Neural progenitor cell (in vitro differentiated cells): Measurements from ENCODE around the gene EHBP1. TPM values are rescaled to one million over a fixed set of nuclear protein-coding genes. Genes with fewer than 3 reads are reported as not detected.
"Not testable (repeated sequence)": the region's sequence is repeated elsewhere in the genome, so short reads cannot be mapped to it uniquely, and the experiment has no call there.

Experiments
- DNase-seq: peaks from one replicate; pipeline ENCODE4 v3.0.0-alpha.2; 2016; ENCODE audit warnings: low spot score
- H2AFZ ChIP-seq: fragments of 200-600 bp; sonication (generic); replicated peaks from 2 replicates; pipeline ENCODE4 v1.6.1; 2016; ENCODE audit warnings: antibody characterized with exemption
- H3F3A ChIP-seq: fragments of 200-600 bp; sonication (generic); 2 replicates; pipeline ENCODE4 v1.6.1; 2016; ENCODE audit warnings: antibody characterized with exemption, low read depth
- H3K27ac ChIP-seq: fragments of 200-600 bp; sonication (generic); 2 replicates; pipeline ENCODE4 v1.5.1; 2016; ENCODE audit warnings: mild to moderate bottlenecking
- H3K27me3 ChIP-seq: fragments of 200-600 bp; sonication (generic); 2 replicates; pipeline ENCODE4 v1.6.1; 2016; ENCODE audit warnings: mild to moderate bottlenecking, moderate library complexity
- H3K36me3 ChIP-seq: fragments of 200-600 bp; sonication (generic); 2 replicates; pipeline ENCODE4 v1.5.1; 2016
- H3K4me1 ChIP-seq: fragments of 200-600 bp; sonication (generic); 2 replicates; pipeline ENCODE4 v1.6.1; 2016; ENCODE audit warnings: mixed run types
- H3K4me2 ChIP-seq: fragments of 200-600 bp; sonication (generic); 2 replicates; pipeline ENCODE4 v1.6.1; 2016
- H3K4me3 ChIP-seq: fragments of 200-600 bp; sonication (generic); 2 replicates; pipeline ENCODE4 v1.5.1; 2016
- H3K79me2 ChIP-seq: fragments of 200-600 bp; sonication (generic); 2 replicates; pipeline ENCODE4 v1.6.1; 2016; ENCODE audit warnings: low read depth
- H3K9ac ChIP-seq: fragments of 200-600 bp; sonication (generic); 2 replicates; pipeline ENCODE4 v1.6.1; 2016
- H3K9me3 ChIP-seq: fragments of 200-600 bp; sonication (generic); 2 replicates; pipeline ENCODE4 v1.5.1; 2016; ENCODE audit warnings: low read depth
- H4K20me1 ChIP-seq: fragments of 200-600 bp; sonication (generic); 2 replicates; pipeline ENCODE4 v1.6.1; 2016; ENCODE audit warnings: low read depth
- H3K27ac Mint-ChIP-seq: 3 replicates; pipeline ENCODE4 v1.8.0; 2021; ENCODE audit warnings: mixed read lengths
- H3K27me3 Mint-ChIP-seq: 2 replicates; pipeline ENCODE4 v1.8.0; 2022; ENCODE audit warnings: low read depth, mild to moderate bottlenecking, inconsistent platforms, moderate library complexity, mixed read lengths; ENCODE audit not compliant: insufficient read depth
- H3K36me3 Mint-ChIP-seq: 3 replicates; pipeline ENCODE4 v1.8.0; 2021; ENCODE audit warnings: mixed read lengths
- H3K4me1 Mint-ChIP-seq: 3 replicates; pipeline ENCODE4 v1.8.0; 2021; ENCODE audit warnings: mixed read lengths
- H3K4me3 Mint-ChIP-seq: 3 replicates; pipeline ENCODE4 v1.8.0; 2021; ENCODE audit warnings: mild to moderate bottlenecking, moderate library complexity, mixed read lengths
- H3K9me3 Mint-ChIP-seq: 3 replicates; pipeline ENCODE4 v1.8.0; 2020; ENCODE audit warnings: mixed read lengths
- CTCF ChIP-seq: fragments of 200-600 bp; sonication (generic); IDR thresholded peaks from 2 replicates; pipeline ENCODE4 v1.5.1; 2017; ENCODE audit warnings: antibody characterized with exemption, mild to moderate bottlenecking
- EZH2 ChIP-seq: fragments of 200-600 bp; sonication (generic); IDR thresholded peaks from 2 replicates; pipeline ENCODE4 v1.6.1; 2017; ENCODE audit warnings: antibody characterized with exemption, mild to moderate bottlenecking, moderate library complexity
- EZH2phosphoT487 ChIP-seq: fragments of 200-600 bp; sonication (generic); IDR thresholded peaks from 2 replicates; pipeline ENCODE4 v1.6.1; 2017; ENCODE audit warnings: antibody characterized with exemption
- total RNA-seq: library from RNA; depleted of rRNA; stranded (reverse); fragments of >200 nt; gene quantifications from 2 replicates; pipeline ENCODE4 v1.2.3, GENCODE V29; 2015; ENCODE audit warnings: low replicate concordance

EHBP1 gene
- total RNA-seq, 1 donor from 2014 or later = 65.8 TPM

GRCh38 chr2:63012541-63012940, 307.0 kb downstream of the EHBP1 start:
- peaks cover 6% of the 10 kb centered on the region for H3K79me2 ChIP-seq
- Mint-ChIP-seq H3K4me1 (peaks cover 66% of the 10 kb centered on the region), H3K9me3 (peaks cover 2% of the 10 kb centered on the region)

GRCh38 chr2:63013438-63013837, 307.9 kb downstream of the EHBP1 start:
- H3K36me3 ChIP-seq = peaks cover 11% of the 10 kb centered on the region
- H3K4me3 ChIP-seq = peak overlapping the region; percentile 30
- H3K4me3 Mint-ChIP-seq = peak overlapping the region; percentile 65
- peaks cover 58% of the 10 kb centered on the region for H3K4me1 Mint-ChIP-seq
- peaks cover 2% of the 10 kb centered on the region for H3K9me3 Mint-ChIP-seq
- H3K9me3 ChIP-seq = no peaks in the 10 kb centered on the region
- H4K20me1 ChIP-seq = no peaks in the 10 kb centered on the region
- peaks cover 60% of the 10 kb centered on the region for H3K4me1 ChIP-seq
- TF ChIP-seq EZH2 (no peak), EZH2phosphoT487 (peak; percentile 38)
- peak overlapping the region; percentile 72 for H3K4me2 ChIP-seq
- H3K27ac Mint-ChIP-seq = peak overlapping the region; percentile 92
- H3F3A ChIP-seq = peaks cover 52% of the 10 kb centered on the region
- H3K36me3 Mint-ChIP-seq = peaks cover 15% of the 10 kb centered on the region
- H3K9ac ChIP-seq = no peak overlapping the region
- no peaks in the 10 kb centered on the region for H3K27me3 ChIP-seq
- H2AFZ ChIP-seq = no peak overlapping the region
- peaks cover 6% of the 10 kb centered on the region for H3K79me2 ChIP-seq
- H3K27me3 Mint-ChIP-seq = no peaks in the 10 kb centered on the region
- peak overlapping the region; percentile 97 for H3K27ac ChIP-seq
- peak; percentile 86 for DNase-seq

More at GRCh38 chr2:63012541-63012940, 307.0 kb downstream of the EHBP1 start:
- H3K27me3 ChIP-seq = no peaks in the 10 kb centered on the region
- Mint-ChIP-seq H3K36me3 (peaks cover 14% of the 10 kb centered on the region), H3K27me3 (no peaks in the 10 kb centered on the region), H3K27ac (peak overlapping the region; percentile 92), H3K4me3 (peak overlapping the region; percentile 65)
- H3K4me1 ChIP-seq = peaks cover 69% of the 10 kb centered on the region
- no peaks in the 10 kb centered on the region for H4K20me1 ChIP-seq
- H3K4me2 ChIP-seq = peak overlapping the region; percentile 72
- DNase-seq = no peak
- H2AFZ ChIP-seq = no peak overlapping the region
- peak overlapping the region; percentile 97 for H3K27ac ChIP-seq
- no peak for TF ChIP-seq EZH2
- no peak for TF ChIP-seq CTCF
- TF ChIP-seq EZH2phosphoT487 = no peak
- H3K36me3 ChIP-seq = peaks cover 11% of the 10 kb centered on the region
- no peak overlapping the region for H3K9ac ChIP-seq
- H3F3A ChIP-seq = peaks cover 56% of the 10 kb centered on the region
- no peaks in the 10 kb centered on the region for H3K9me3 ChIP-seq
- peak overlapping the region; percentile 30 for H3K4me3 ChIP-seq

GRCh38 chr2:63015389-63015788, 309.9 kb downstream of the EHBP1 start:
- Mint-ChIP-seq H3K9me3 (peaks cover 2% of the 10 kb centered on the region), H3K4me1 (peaks cover 43% of the 10 kb centered on the region), H3K27me3 (peaks cover 3% of the 10 kb centered on the region), H3K27ac (peak overlapping the region; percentile 63), H3K4me3 (no peak overlapping the region), H3K36me3 (peaks cover 17% of the 10 kb centered on the region)
- no peak overlapping the region for H2AFZ ChIP-seq
- H3K4me2 ChIP-seq = no peak overlapping the region
- peaks cover 11% of the 10 kb centered on the region for H3K36me3 ChIP-seq
- peaks cover 40% of the 10 kb centered on the region for H3K4me1 ChIP-seq
- no peaks in the 10 kb centered on the region for H3K79me2 ChIP-seq
- no peaks in the 10 kb centered on the region for H4K20me1 ChIP-seq
- TF ChIP-seq EZH2phosphoT487 (no peak), CTCF (no peak), EZH2 (no peak)
- H3F3A ChIP-seq = peaks cover 37% of the 10 kb centered on the region
- H3K4me3 ChIP-seq = no peak overlapping the region
- no peak for DNase-seq
- no peak overlapping the region for H3K9ac ChIP-seq
- no peak overlapping the region for H3K27ac ChIP-seq
- no peaks in the 10 kb centered on the region for H3K9me3 ChIP-seq
- H3K27me3 ChIP-seq = no peaks in the 10 kb centered on the region

- Mint-ChIP-seq H3K27me3 (peaks cover 3% of the 10 kb centered on the region), H3K4me3 (no peak overlapping the region), H3K27ac (no peak overlapping the region), H3K9me3 (peaks cover 2% of the 10 kb centered on the region), H3K36me3 (peaks cover 29% of the 10 kb centered on the region), H3K4me1 (peaks cover 24% of the 10 kb centered on the region)
- H3K36me3 ChIP-seq = peaks cover 11% of the 10 kb centered on the region
- H3F3A ChIP-seq = peaks cover 24% of the 10 kb centered on the region
- H3K79me2 ChIP-seq = no peaks in the 10 kb centered on the region
- no peak for DNase-seq
- no peak overlapping the region for H2AFZ ChIP-seq
- TF ChIP-seq EZH2 (no peak), CTCF (no peak), EZH2phosphoT487 (no peak)
- no peak overlapping the region for H3K4me3 ChIP-seq
- H3K9ac ChIP-seq = no peak overlapping the region
- H4K20me1 ChIP-seq = no peaks in the 10 kb centered on the region
- peaks cover 13% of the 10 kb centered on the region for H3K4me1 ChIP-seq
- no peaks in the 10 kb centered on the region for H3K9me3 ChIP-seq
- no peak overlapping the region for H3K27ac ChIP-seq
- no peak overlapping the region for H3K4me2 ChIP-seq
- H3K27me3 ChIP-seq = no peaks in the 10 kb centered on the region
Measured at GRCh38 chr2:63018439-63018838, 312.9 kb downstream of the EHBP1 start.

- not testable (repeated sequence) for H3K4me3 ChIP-seq, H3K27me3 ChIP-seq, H3K9me3 Mint-ChIP-seq, H3K27ac ChIP-seq, H3K4me2 ChIP-seq, H3K9me3 ChIP-seq, H2AFZ ChIP-seq, H3K9ac ChIP-seq, H3K27ac Mint-ChIP-seq, H3K79me2 ChIP-seq, H3K4me1 ChIP-seq, H3K4me3 Mint-ChIP-seq, DNase-seq, H4K20me1 ChIP-seq, H3K27me3 Mint-ChIP-seq
- peaks cover 14% of the 10 kb centered on the region for H3K4me1 Mint-ChIP-seq
- peaks cover 31% of the 10 kb centered on the region for H3K36me3 Mint-ChIP-seq
- H3F3A ChIP-seq = peaks cover 11% of the 10 kb centered on the region
- H3K36me3 ChIP-seq = peaks cover 11% of the 10 kb centered on the region
Measured at GRCh38 chr2:63019686-63020085, 314.2 kb downstream of the EHBP1 start.
